Measurements from ENCODE around the gene DOCK7.
"Not testable (repeated sequence)": the region's sequence is repeated elsewhere in the genome, so short reads cannot be mapped to it uniquely, and the experiment has no call there.

The DOCK7 gene

DNA sequence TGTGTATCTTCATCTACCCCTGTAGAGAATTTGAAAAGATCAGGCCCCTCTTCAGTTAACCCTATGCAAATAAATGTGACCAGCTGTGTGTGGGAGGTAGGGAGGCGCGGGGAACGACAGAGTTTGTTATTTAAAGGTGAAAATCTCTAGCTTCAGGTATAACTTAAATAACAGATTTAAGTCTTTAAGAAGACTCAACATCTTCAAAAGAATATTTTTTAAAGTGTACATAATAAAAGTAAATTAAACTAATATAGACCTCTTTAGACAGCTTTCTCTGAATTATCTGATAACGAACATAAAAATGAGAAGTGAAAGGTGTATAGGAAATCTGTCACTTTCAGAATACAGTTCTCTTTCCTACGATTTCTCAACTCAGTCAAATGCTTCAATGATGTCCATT, 74.9 kb downstream of the DOCK7 start:
- no peak for DNase-seq (ENCODE audit: low read depth in 2 of 2)

GRCh38 chr1:62612770-62613169, 75.4 kb downstream of the DOCK7 start:
- DNase-seq (ENCODE audit: low read depth in 2 of 2): no peak

- not testable (repeated sequence) for DNase-seq (ENCODE audit: low read depth in 2 of 2)
Measured at GRCh38 chr1:62610588-62610987, 77.6 kb downstream of the DOCK7 start.

- DNase-seq (ENCODE audit: low read depth in 2 of 2): no peak
Measured at GRCh38 chr1:62608905-62609304, 79.3 kb downstream of the DOCK7 start.

DNA sequence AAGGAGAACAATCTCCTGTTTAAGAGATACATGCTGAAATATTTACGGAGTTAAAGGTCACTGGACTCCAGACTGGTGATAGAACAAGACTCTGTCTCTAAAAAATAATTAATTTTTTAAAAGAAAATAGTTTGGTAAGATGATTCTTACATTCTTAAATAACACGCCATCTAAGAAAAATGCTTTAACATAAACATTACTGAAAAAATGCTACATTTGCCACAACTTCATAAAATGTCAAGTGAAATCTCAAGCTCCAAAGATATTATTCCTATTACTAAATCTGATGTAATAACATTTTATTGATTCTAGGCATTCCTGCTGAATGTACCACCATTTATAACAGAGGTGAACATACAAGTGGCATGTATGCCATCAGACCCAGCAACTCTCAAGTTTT, 86.7 kb downstream of the DOCK7 start:
- DNase-seq (ENCODE audit: low read depth in 2 of 2): no peak

GRCh38 chr1:62599044-62599443, 89.1 kb downstream of the DOCK7 start:
- DNase-seq (ENCODE audit: low read depth in 2 of 2): no peak

DNA sequence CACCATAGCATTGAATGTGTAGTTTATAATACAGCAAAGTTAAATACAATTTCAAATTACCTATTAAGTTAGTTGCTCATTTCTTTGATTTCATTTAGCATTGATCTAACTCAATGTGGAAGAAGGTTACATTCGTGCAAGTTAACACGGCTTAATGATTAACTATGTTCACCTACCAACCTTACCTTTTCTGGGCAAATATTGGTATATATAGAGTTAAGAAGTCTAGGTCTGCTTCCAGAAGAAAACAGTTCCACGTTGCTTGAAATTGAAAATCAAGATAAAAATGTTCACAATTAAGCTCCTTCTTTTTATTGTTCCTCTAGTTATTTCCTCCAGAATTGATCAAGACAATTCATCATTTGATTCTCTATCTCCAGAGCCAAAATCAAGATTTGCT, 90.9 kb downstream of the DOCK7 start, which contains the start of gene ANGPTL3:
Gene ANGPTL3, plus strand, starts transcription at position 240 of the 400 bp plus-strand sequence. Its CDS starts 47 bp downstream, at position 287.
- DNase-seq (ENCODE audit: low read depth in 2 of 2): no peak

GRCh38 chr1:62595647-62596046, 92.5 kb downstream of the DOCK7 start:
- DNase-seq (ENCODE audit: low read depth in 2 of 2): no peak

- DNase-seq (ENCODE audit: low read depth in 2 of 2): no peak
Measured at GRCh38 chr1:62593825-62594394, 94.3 kb downstream of the DOCK7 start.

GRCh38 chr1:62590970-62591368, 97.2 kb downstream of the DOCK7 start:
- no peak for DNase-seq (ENCODE audit: low read depth in 2 of 2)

DNA sequence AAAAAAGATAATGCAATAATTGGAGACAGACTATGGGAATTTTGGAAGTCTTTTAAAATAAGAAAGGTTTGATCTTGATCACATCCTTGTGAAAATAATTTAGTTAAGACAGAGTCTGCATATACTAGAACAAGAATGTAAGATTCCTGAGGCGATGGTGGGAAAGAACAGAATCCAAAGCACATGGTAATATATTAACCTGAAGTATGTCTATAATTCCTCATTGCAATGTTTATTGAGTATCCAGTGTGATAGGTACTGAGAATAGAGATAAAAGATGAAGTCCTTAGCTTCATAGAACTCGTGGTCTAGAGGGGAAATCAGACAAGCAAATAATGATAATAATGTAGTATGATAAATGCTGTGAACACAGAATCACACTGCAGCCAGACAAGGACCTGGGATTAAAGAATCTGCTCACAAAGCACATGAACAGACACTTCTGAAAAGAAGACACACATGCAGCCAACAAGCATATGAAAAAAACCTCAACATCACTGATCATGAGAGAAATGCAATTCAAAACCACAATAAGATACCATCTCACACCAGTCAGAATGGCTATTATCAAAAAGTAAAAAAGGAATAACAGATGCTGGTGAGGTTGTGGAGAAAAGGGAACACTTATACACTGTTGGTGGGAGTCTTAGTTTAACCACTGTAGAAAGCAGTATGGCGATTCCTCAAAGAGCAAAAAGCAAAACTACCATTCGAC, 97.8 kb downstream of the DOCK7 start:
- DNase-seq (ENCODE audit: low read depth in 2 of 2): no peak

GRCh38 chr1:62589321-62589720, 98.9 kb downstream of the DOCK7 start:
- DNase-seq (ENCODE audit: low read depth in 2 of 2): no peak

GRCh38 chr1:62588000-62588399, 100.2 kb downstream of the DOCK7 start:
- DNase-seq (ENCODE audit: low read depth in 2 of 2): no peak

- no peak for DNase-seq (ENCODE audit: low read depth in 2 of 2)
Measured at GRCh38 chr1:62585469-62586155, 102.6 kb downstream of the DOCK7 start.

DNA sequence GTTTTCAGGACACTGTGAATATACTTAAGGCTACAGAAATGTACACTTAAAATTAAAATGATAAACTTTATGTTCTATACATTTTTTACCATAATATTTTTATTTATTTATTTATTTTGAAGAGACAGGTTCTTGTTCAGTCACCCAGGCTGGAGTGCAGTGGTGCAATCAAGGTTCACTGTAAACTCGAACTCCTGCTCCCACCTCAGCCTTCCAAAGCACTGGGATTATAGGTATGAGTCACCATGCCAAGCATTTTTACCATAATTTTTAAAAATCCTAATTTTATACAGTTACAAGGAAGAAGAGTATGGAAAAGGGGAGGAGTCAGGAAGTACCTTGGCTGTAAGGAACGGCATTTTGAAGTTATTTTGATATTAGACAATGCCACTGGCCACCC, 114.5 kb downstream of the DOCK7 start:
- no peak for DNase-seq (ENCODE audit: low read depth in 2 of 2)

DNA sequence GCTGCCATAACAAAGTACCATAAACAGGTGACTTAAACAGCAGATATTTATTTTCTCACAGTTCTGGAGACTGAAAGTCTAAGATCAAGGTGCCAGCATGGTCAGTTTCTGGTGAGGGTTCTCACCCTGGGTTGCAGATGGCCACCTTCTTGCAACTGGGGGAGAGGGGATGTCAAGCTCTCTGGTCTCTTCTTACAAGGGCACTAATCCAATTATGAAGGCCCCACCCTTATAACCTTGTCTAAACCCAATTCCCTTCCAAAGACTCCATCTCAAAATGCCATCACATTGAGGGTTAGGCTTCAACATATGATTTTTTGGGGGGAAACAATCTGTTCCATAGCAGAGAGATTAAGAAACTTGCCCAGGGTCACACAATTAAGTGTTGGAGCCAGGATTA, 115.7 kb downstream of the DOCK7 start:
- no peak for DNase-seq (ENCODE audit: low read depth in 2 of 2)

- DNase-seq (ENCODE audit: low read depth in 2 of 2): not testable (repeated sequence)
Measured at GRCh38 chr1:62571517-62571916, 116.7 kb downstream of the DOCK7 start.

DNA sequence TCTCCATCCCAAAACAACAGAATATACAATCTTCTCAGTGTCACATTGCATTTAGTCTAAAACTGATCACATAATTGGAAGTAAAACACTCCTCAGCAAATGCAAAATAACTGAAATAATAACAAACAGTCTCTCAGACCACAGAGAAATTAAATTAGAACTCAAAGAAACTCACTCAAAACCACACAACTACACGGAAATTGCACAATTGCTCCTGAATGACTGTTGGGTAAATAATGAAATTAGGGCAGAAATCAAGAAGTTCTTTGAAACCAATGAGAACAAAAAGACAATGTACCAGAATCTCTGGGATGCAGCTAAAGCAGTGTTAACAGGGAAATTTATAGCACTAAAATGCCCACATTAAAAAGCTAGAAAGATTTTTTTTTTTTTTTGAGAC, 120.3 kb downstream of the DOCK7 start:
- not testable (repeated sequence) for DNase-seq (ENCODE audit: low read depth in 2 of 2)

- not testable (repeated sequence) for DNase-seq (ENCODE audit: low read depth in 2 of 2)
Measured at GRCh38 chr1:62567182-62567581, 121.0 kb downstream of the DOCK7 start.

- no peak for DNase-seq (ENCODE audit: low read depth in 2 of 2)
Measured at GRCh38 chr1:62561306-62561705, 126.9 kb downstream of the DOCK7 start.

DNA sequence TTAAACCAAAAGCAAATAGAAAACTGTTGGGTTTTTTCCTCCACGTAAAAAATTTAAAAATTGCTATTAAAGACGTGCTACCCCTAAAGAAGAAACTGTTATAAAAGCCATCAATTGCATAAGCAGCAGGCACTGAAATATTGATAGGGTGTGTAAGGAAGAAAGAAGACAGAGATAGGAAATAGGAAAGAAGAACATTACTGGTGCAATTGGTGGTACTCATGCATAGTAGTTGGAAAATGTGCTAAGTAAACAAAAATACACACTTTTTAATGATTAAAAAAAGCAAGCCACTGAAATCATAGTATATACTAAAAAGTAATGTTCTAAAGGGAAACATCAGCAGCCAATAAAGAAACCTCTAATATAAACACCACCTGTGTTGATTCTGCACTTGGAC, 143.6 kb downstream of the DOCK7 start:
- DNase-seq (ENCODE audit: low read depth in 2 of 2): no peak

DNA sequence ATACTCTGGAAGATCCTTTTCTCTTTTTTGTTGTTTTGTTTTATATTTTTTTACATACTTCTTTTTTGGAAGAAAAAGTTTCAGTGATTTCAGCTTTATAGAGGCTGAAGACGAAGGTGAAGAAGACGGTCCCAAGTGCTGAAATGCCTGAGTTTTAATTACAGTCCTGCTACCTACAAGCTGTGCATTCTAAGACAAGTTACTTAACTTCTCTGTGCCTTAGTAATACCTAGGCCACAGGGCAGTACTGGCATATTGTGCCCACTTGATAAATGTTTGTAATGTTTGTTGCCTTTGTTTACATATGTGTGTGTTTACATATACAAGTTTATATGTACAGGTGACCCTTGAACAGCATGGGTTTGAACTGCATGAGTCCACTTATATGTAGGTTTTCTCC, 147.1 kb downstream of the DOCK7 start:
- no peak for DNase-seq (ENCODE audit: low read depth in 2 of 2)

DNA sequence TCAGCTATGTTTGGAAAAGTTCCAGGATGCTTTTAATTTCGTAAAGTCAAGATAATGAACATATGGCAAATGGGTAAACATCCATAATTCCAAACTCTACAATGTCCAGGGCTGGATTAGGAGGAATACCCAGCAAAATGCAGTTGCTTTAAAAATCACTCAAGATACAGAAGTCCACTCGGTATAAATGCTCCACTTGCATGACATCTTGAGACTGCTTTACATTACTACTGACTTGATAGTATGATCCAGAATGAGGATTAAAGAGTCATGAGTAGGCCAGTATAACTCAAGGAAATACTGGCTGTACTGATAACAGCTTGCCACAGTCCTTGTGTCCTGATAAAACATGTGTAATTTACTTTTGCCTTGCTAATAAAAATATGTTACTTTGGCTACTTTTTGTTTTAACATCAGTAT, 149.1 kb downstream of the DOCK7 start:
- DNase-seq (ENCODE audit: low read depth in 2 of 2): no peak
